Cardiac muscle cell (in vitro differentiated cells and primary cell): ENCODE data around the gene WDR1. TPM values are rescaled to one million over a fixed set of nuclear protein-coding genes. Genes with fewer than 3 reads are reported as not detected.
A peak's percentile ranks its signal among the peaks of the same experiment; 100 is the strongest.

Source experiments
- DNase-seq, 2 donors: peaks; one replicate each; pipeline versions ENCODE4 v3.0.0 to v3.0.0-alpha.2; 2010 to 2017; ENCODE audit warnings: low read depth in 1 of 2, low spot score in 1 of 2
- H3K27ac ChIP-seq: fragments of 200-600 bp; sonication (generic); 2 replicates; pipeline ENCODE4 v1.5.1; 2016
- H3K27me3 ChIP-seq: fragments of 200-600 bp; sonication (generic); 2 replicates; pipeline ENCODE4 v1.6.0; 2016; ENCODE audit warnings: control low read depth
- H3K36me3 ChIP-seq: fragments of 200-600 bp; sonication (generic); 2 replicates; pipeline ENCODE4 v1.5.1; 2016; ENCODE audit warnings: control low read depth
- H3K4me1 ChIP-seq: fragments of 200-600 bp; sonication (generic); 2 replicates; pipeline ENCODE4 v1.8.1; 2017; ENCODE audit warnings: low read depth, mild to moderate bottlenecking, mixed run types
- H3K4me3 ChIP-seq: fragments of 200-600 bp; sonication (generic); 2 replicates; pipeline ENCODE4 v1.5.1; 2016; ENCODE audit warnings: mild to moderate bottlenecking
- H3K9me3 ChIP-seq: fragments of 200-600 bp; sonication (generic); 2 replicates; pipeline ENCODE4 v1.5.1; 2017; ENCODE audit warnings: low read depth, mild to moderate bottlenecking, control low read depth
- CTCF ChIP-seq: IDR thresholded peaks from 2 replicates; pipeline ENCODE4 v1.5.1; 2012; ENCODE audit warnings: low read depth, mild to moderate bottlenecking, low read length
- polyA plus RNA-seq: library from polyadenylated mRNA; unstranded; fragments of >200 nt; fragmentation: Nextera tagmentation; extraction: Ambion mirVana; gene quantifications from 2 replicates; pipeline ENCODE4 v1.2.1, GENCODE V29; 2016
- total RNA-seq: library from RNA; depleted of rRNA; stranded (reverse); fragments of >200 nt; gene quantifications from 2 replicates; pipeline ENCODE4 v1.2.3, GENCODE V29; 2016

WDR1 gene
- total and polyA plus RNA-seq, 2 experiments from 2014 or later = 198 to 347 TPM

GRCh38 chr4:10106421-10107039 is 10.1 kb downstream of the WDR1 start:
- Histone ChIP-seq H3K27me3 (no peaks in the 10 kb centered on the region), H3K27ac (peak overlapping the region; percentile 88), H3K4me3 (no peak overlapping the region), H3K4me1 (peaks cover 80% of the 10 kb centered on the region), H3K36me3 (peaks cover 23% of the 10 kb centered on the region), H3K9me3 (no peaks in the 10 kb centered on the region)
- no peak for TF ChIP-seq CTCF
- peak in 1 of 2 donors; percentile 95 for DNase-seq

DNA sequence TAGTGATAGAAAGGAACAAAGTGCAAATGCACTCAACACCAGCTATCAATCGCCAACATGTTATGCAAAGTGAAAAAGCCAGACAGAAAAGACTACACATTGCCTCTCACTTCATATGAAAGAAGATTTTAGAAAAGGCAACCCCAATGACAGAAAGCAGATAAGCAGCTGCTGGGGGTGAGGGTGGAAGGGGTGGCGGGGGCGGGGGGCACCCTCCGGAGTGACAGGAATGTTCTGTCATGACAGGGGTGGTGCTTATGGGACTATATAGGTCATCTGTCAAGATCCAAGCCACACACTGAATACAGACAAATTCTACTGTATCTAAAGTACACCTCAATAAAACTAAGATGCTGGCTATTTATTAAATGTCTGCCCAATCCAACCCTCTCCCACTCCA is 10.7 kb downstream of the WDR1 start:
- Histone ChIP-seq H3K27me3 (no peaks in the 10 kb centered on the region), H3K36me3 (peaks cover 22% of the 10 kb centered on the region), H3K27ac (peak overlapping the region; percentile 88), H3K4me1 (peaks cover 84% of the 10 kb centered on the region), H3K4me3 (no peak overlapping the region), H3K9me3 (no peaks in the 10 kb centered on the region)
- no peak for DNase-seq
- TF ChIP-seq CTCF = no peak

DNA sequence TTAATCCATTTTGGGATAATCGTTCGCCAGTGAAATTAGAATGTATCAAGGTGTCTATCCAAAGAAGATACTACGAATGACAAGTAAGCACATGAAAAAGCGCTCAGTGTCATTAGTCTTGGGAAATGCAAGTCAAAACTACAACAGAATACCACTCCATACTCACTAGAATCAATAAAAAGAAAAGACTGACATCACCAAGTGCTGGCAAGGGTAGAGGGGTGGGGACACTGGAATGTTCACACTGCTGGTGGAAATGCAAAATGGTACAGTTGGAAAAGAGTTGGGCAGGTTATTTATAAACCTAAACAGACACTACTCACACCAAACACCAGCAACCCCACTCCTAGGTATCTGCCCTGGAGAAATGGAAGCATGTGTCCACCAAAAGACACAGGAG is 11.2 kb downstream of the WDR1 start:
- TF ChIP-seq CTCF = no peak
- Histone ChIP-seq H3K27me3 (no peaks in the 10 kb centered on the region), H3K27ac (peak overlapping the region; percentile 88), H3K4me1 (peaks cover 89% of the 10 kb centered on the region), H3K9me3 (no peaks in the 10 kb centered on the region), H3K4me3 (no peak overlapping the region), H3K36me3 (peaks cover 18% of the 10 kb centered on the region)
- DNase-seq = no peak

- Histone ChIP-seq H3K36me3 (peaks cover 14% of the 10 kb centered on the region), H3K9me3 (no peaks in the 10 kb centered on the region), H3K4me3 (no peak overlapping the region), H3K27ac (peak overlapping the region; percentile 88), H3K4me1 (peaks cover 94% of the 10 kb centered on the region), H3K27me3 (no peaks in the 10 kb centered on the region)
- DNase-seq = no peak
- no peak for TF ChIP-seq CTCF
These were observed 11.7 kb downstream of the WDR1 start for GRCh38 chr4:10104991-10105276.

GRCh38 chr4:10104211-10104990 is 12.2 kb downstream of the WDR1 start:
- TF ChIP-seq CTCF = no peak
- no peak overlapping the region for H3K4me3 ChIP-seq
- H3K9me3 ChIP-seq = no peaks in the 10 kb centered on the region
- H3K36me3 ChIP-seq = peaks cover 12% of the 10 kb centered on the region
- H3K27me3 ChIP-seq = no peaks in the 10 kb centered on the region
- peaks cover 92% of the 10 kb centered on the region for H3K4me1 ChIP-seq
- DNase-seq = peak in 1 of 2 donors; percentile 30
- peak overlapping the region; percentile 88 for H3K27ac ChIP-seq
